ENCODE measurements around the gene EPHA1.

GRCh38 chr7:143406002-143406357 is 2.7 kb downstream of the EPHA1 start:
- TF ChIP-seq EZH2 (IDR thresholded peaks at IDR 0.05; ENCODE audit: insufficient read depth, low read length) = no peak
- TF ChIP-seq, protein P1, sequence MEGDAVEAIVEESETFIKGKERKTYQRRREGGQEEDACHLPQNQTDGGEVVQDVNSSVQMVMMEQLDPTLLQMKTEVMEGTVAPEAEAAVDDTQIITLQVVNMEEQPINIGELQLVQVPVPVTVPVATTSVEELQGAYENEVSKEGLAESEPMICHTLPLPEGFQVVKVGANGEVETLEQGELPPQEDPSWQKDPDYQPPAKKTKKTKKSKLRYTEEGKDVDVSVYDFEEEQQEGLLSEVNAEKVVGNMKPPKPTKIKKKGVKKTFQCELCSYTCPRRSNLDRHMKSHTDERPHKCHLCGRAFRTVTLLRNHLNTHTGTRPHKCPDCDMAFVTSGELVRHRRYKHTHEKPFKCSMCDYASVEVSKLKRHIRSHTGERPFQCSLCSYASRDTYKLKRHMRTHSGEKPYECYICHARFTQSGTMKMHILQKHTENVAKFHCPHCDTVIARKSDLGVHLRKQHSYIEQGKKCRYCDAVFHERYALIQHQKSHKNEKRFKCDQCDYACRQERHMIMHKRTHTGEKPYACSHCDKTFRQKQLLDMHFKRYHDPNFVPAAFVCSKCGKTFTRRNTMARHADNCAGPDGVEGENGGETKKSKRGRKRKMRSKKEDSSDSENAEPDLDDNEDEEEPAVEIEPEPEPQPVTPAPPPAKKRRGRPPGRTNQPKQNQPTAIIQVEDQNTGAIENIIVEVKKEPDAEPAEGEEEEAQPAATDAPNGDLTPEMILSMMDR (IDR thresholded peaks at IDR 0.05; ENCODE audit: insufficient read depth, low read depth, low read length) = no peak

Data from astrocyte (in vitro differentiated cells and primary cell).